ENCODE measurements around the gene CYP26A1. TPM values are rescaled to one million over a fixed set of nuclear protein-coding genes. Genes with fewer than 3 reads are reported as not detected.

CYP26A1 gene
- total RNA-seq, 1 donor from 2014 or later = 0.07 TPM

- no peak for DNase-seq (ENCODE audit: low read depth, low spot score)
Measured at GRCh38 chr10:93063977-93064660, 9.6 kb upstream of the CYP26A1 start.

GRCh38 chr10:93064874-93065660, 8.6 kb upstream of the CYP26A1 start:
- no peak for DNase-seq (ENCODE audit: low read depth, low spot score)

GRCh38 chr10:93065675-93066543, 7.8 kb upstream of the CYP26A1 start:
- no peak for DNase-seq (ENCODE audit: low read depth, low spot score)

GRCh38 chr10:93066544-93066913, 7.2 kb upstream of the CYP26A1 start:
- no peak for DNase-seq (ENCODE audit: low read depth, low spot score)

- DNase-seq (ENCODE audit: low read depth, low spot score) = no peak
Measured at GRCh38 chr10:93067443-93068365, 6.0 kb upstream of the CYP26A1 start.

GRCh38 chr10:93068411-93069244, 5.1 kb upstream of the CYP26A1 start:
- DNase-seq (ENCODE audit: low read depth, low spot score) = no peak

GRCh38 chr10:93069245-93069561, 4.5 kb upstream of the CYP26A1 start:
- no peak for DNase-seq (ENCODE audit: low read depth, low spot score)

- no peak for DNase-seq (ENCODE audit: low read depth, low spot score)
Measured at GRCh38 chr10:93070378-93071176, 3.1 kb upstream of the CYP26A1 start.

- no peak for DNase-seq (ENCODE audit: low read depth, low spot score)
Measured at GRCh38 chr10:93071177-93071472, 2.6 kb upstream of the CYP26A1 start.

GRCh38 chr10:93071674-93072224, 1.9 kb upstream of the CYP26A1 start:
- DNase-seq (ENCODE audit: low read depth, low spot score) = no peak

GRCh38 chr10:93072225-93072712, 1.4 kb upstream of the CYP26A1 start:
- DNase-seq (ENCODE audit: low read depth, low spot score) = no peak

- no peak for DNase-seq (ENCODE audit: low read depth, low spot score)
Measured at GRCh38 chr10:93072713-93073538, 767 bp upstream of the CYP26A1 start.

- DNase-seq (ENCODE audit: low read depth, low spot score) = no peak
Measured at GRCh38 chr10:93074147-93074596, 479 bp downstream of the CYP26A1 start.

- DNase-seq (ENCODE audit: low read depth, low spot score) = no peak
Measured at GRCh38 chr10:93074597-93075368, 1.1 kb downstream of the CYP26A1 start.

- no peak for DNase-seq (ENCODE audit: low read depth, low spot score)
Measured at GRCh38 chr10:93075369-93076221, 1.9 kb downstream of the CYP26A1 start.

- no peak for DNase-seq (ENCODE audit: low read depth, low spot score)
Measured at GRCh38 chr10:93076871-93077270, 3.2 kb downstream of the CYP26A1 start.

All from pulmonary artery endothelial cell (primary cell).